AG10803 (cell line): ENCODE results near the gene SLC48A1.

Experiments used
- DNase-seq: peaks from one replicate; pipeline ENCODE4 v3.0.0; 2010; ENCODE audit warnings: low read depth
- H3K4me3 ChIP-seq: 2 replicates; pipeline ENCODE4 v1.5.1; 2011; ENCODE audit warnings: mild to moderate bottlenecking, low read length, control low read depth
- CTCF ChIP-seq: conservative IDR thresholded peaks from 2 replicates; pipeline ENCODE4 v1.5.1; 2011; ENCODE audit warnings: mild to moderate bottlenecking, low read length, control low read depth, inconsistent platforms

Gene SLC48A1

GRCh38 chr12:47773062-47773857 lies at the start of gene SLC48A1:
Gene SLC48A1, plus strand, starts transcription at chr12:47773238. Its CDS starts 67 bp downstream, at chr12:47773305.
- peak; percentile 56 for DNase-seq
- TF ChIP-seq CTCF: no peak; the same call in 1 of the 2 replicates
- peak within 1 kb of the TSS; percentile 72 for H3K4me3 ChIP-seq

GRCh38 chr12:47725091-47725772 lies 47.8 kb upstream of the SLC48A1 start, which contains the start of gene ENDOU:
Gene ENDOU, minus strand, starts transcription at chr12:47725490. Its CDS starts 77 bp downstream, at chr12:47725413.
- DNase-seq: no peak
- TF ChIP-seq CTCF: no peak
- H3K4me3 ChIP-seq: no peak within 1 kb of the TSS

GRCh38 chr12:47725893-47726292 lies 47.1 kb upstream of the SLC48A1 start:
- TF ChIP-seq CTCF: no peak
- H3K4me3 ChIP-seq: no peak overlapping the region
- peak; percentile 84 for DNase-seq

- peak; percentile 54 for DNase-seq
- TF ChIP-seq CTCF: no peak
Measured at GRCh38 chr12:47729233-47729632, 43.8 kb upstream of the SLC48A1 start.

GRCh38 chr12:47730341-47730744 lies 42.7 kb upstream of the SLC48A1 start:
- DNase-seq: peak; percentile 64
- H3K4me3 ChIP-seq: no peak overlapping the region
- no peak for TF ChIP-seq CTCF

More at GRCh38 chr12:47729233-47729632, 43.8 kb upstream of the SLC48A1 start:
- H3K4me3 ChIP-seq: no peak overlapping the region

GRCh38 chr12:47731723-47732122 lies 41.3 kb upstream of the SLC48A1 start:
- DNase-seq: no peak
- TF ChIP-seq CTCF: no peak

More at GRCh38 chr12:47731723-47732122, 41.3 kb upstream of the SLC48A1 start:
- H3K4me3 ChIP-seq: no peak overlapping the region
